K562 (cell line): ENCODE measurements around the gene DUOXA2. TPM values are rescaled to one million over a fixed set of nuclear protein-coding genes. Genes with fewer than 3 reads are reported as not detected.

Source experiments
- ATAC-seq: fragments of 200-7000 bp; cut with Tn5 transposase; 3 replicates; pipeline ENCODE4 v1.9.1; 2020; ENCODE audit warnings: moderate library complexity
- BruUV-seq: library from RNA; stranded (reverse); fragments of 400-500 nt; replicated peaks from 2 replicates; lab custom pipeline; 2021; lab: Mats Ljungman, UMichigan
- CTCF ChIA-PET: fragments of 300-600 bp; formaldehyde crosslinking; extraction: SDS; loops from one replicate; lab custom pipeline; 2021; ENCODE audit warnings: low intra/inter-chr PET ratio; lab: Yijun Ruan, JAX
- POLR2A ChIA-PET: fragments of 300-600, 350-650 bp; sonication (Branson Sonifier 250); formaldehyde crosslinking; extraction: SDS; loops from one replicate; lab custom pipeline; 2021; ENCODE audit warnings: antibody characterized with exemption, inconsistent platforms; lab: Yijun Ruan, JAX
- DNase-seq, 4 experiments: peaks; one replicate each; pipeline versions ENCODE4 v3.0.0 to v3.0.0-alpha.2; 2011 to 2018; ENCODE audit warnings: low spot score in 3 of 4, mixed read lengths in 3 of 4; ENCODE audit errors: extremely low read depth in 1 of 4
- FAIRE-seq: peaks from 2 replicates; lab custom pipeline; 2011; peaks lifted over from hg19 to GRCh38; lab: Jason Lieb, UNC
- H2AFZ ChIP-seq: 2 replicates; pipeline ENCODE4 v1.6.0; 2011; ENCODE audit warnings: low read depth, low read length, control low read depth, inconsistent platforms
- H3K27ac ChIP-seq: fragments of 200-600 bp; 3 replicates; pipeline ENCODE4 v1.8.0; 2011; ENCODE audit warnings: low read depth, mild to moderate bottlenecking, control low read depth, inconsistent platforms, low read length, moderate library complexity, mixed read lengths; ENCODE audit errors: extremely low read depth
- H3K27me3 ChIP-seq, 2 experiments: fragments of 300-600 bp in 1 of 2; 2 replicates in 1 of 2; 3 replicates in 1 of 2; pipeline versions ENCODE4 v1.6.0 to v1.8.0; 2011; ENCODE audit warnings: inconsistent platforms in 2 of 2, low read length in 2 of 2, mild to moderate bottlenecking in 1 of 2, mixed read lengths in 1 of 2, moderate library complexity in 1 of 2; ENCODE audit not compliant: control insufficient read depth in 2 of 2, insufficient read depth in 2 of 2
- H3K36me3 ChIP-seq: fragments of 300-600 bp; 3 replicates; pipeline ENCODE4 v1.8.0; 2011; ENCODE audit warnings: mild to moderate bottlenecking, low read length, inconsistent platforms; ENCODE audit not compliant: control insufficient read depth, insufficient read depth
- H3K4me1 ChIP-seq, 2 experiments: fragments of 200-600 bp in 1 of 2; replicated peaks in 1 of 2; 2 replicates in 1 of 2; 3 replicates in 1 of 2; pipeline versions ENCODE4 v1.5.1 to v1.8.0; 2011; ENCODE audit warnings: inconsistent platforms in 2 of 2, low read length in 2 of 2, mild to moderate bottlenecking in 1 of 2, mixed read lengths in 1 of 2, moderate library complexity in 1 of 2; ENCODE audit not compliant: control insufficient read depth in 2 of 2, insufficient read depth in 2 of 2
- H3K4me2 ChIP-seq: 2 replicates; pipeline ENCODE4 v1.6.1; 2011; ENCODE audit warnings: low read length, control low read depth, inconsistent platforms, mixed read lengths; ENCODE audit not compliant: insufficient read depth
- H3K4me3 ChIP-seq: fragments of 200-600 bp; sonication (generic), shearing (Covaris generic); 2 replicates; pipeline ENCODE4 v1.5.1; 2016; ENCODE audit warnings: control low read depth, inconsistent platforms
- H3K79me2 ChIP-seq: fragments of 200-600 bp; 3 replicates; pipeline ENCODE4 v1.8.0; 2011; ENCODE audit warnings: low read length, inconsistent platforms; ENCODE audit not compliant: control insufficient read depth, insufficient read depth
- H3K9ac ChIP-seq, 2 experiments: 2 replicates each; pipeline versions ENCODE4 v1.6.0 to v1.6.1; 2011; ENCODE audit warnings: low read depth in 2 of 2, low read length in 2 of 2, control low read depth in 1 of 2, inconsistent platforms in 1 of 2, mild to moderate bottlenecking in 1 of 2, mixed read lengths in 1 of 2; ENCODE audit not compliant: insufficient read depth in 1 of 2
- H3K9me1 ChIP-seq: one replicate; pipeline ENCODE4 v1.6.0; 2011; ENCODE audit warnings: inconsistent platforms, mild to moderate bottlenecking, low read length, moderate library complexity; ENCODE audit not compliant: control insufficient read depth, insufficient read depth
- H3K9me3 ChIP-seq: replicated peaks from 2 replicates; pipeline ENCODE4 v1.5.1; 2011; ENCODE audit warnings: low read depth, low read length, inconsistent platforms; ENCODE audit not compliant: control insufficient read depth, insufficient read depth
- H4K20me1 ChIP-seq: replicated peaks from 2 replicates; pipeline ENCODE4 v1.6.1; 2011; ENCODE audit warnings: low read length, inconsistent platforms, mixed read lengths; ENCODE audit not compliant: control insufficient read depth, insufficient read depth
- ATF3 ChIP-seq, 2 experiments: fragments of 450-650 bp in 1 of 2; sonication (generic) in 1 of 2; formaldehyde crosslinking in 1 of 2; IDR thresholded peaks in 1 of 2; conservative IDR thresholded peaks in 1 of 2; 2 replicates each; pipeline versions ENCODE4 v1.6.1 to v1.8.1; 2016 to 2023; ENCODE audit warnings: mild to moderate bottlenecking in 2 of 2, moderate library complexity in 2 of 2, inconsistent platforms in 1 of 2, missing genetic modification reagents in 1 of 2
- CC2D1A ChIP-seq: fragments of 450-650 bp; IDR thresholded peaks from 2 replicates; pipeline ENCODE4 v1.6.1; 2017; ENCODE audit warnings: mild to moderate bottlenecking
- DPF2 ChIP-seq: fragments of 450-650 bp; IDR thresholded peaks from 2 replicates; pipeline ENCODE4 v1.6.1; 2016
- FOSL1 ChIP-seq: fragments of 200-800 bp; sonication (Bioruptor generic); conservative IDR thresholded peaks from 2 replicates; pipeline ENCODE4 v1.6.1; 2016; ENCODE audit warnings: missing genetic modification characterization, missing compliant biosample characterization
- IFI16 ChIP-seq: fragments of 250-450 bp; sonication (Bioruptor Pico); IDR thresholded peaks from 2 replicates; pipeline ENCODE4 v2.1.2; 2022; ENCODE audit warnings: mild to moderate bottlenecking, inconsistent platforms
- JUN ChIP-seq, 2 experiments: sonication (generic) in 1 of 2; formaldehyde crosslinking in 1 of 2; IDR thresholded peaks; 2 replicates each; pipeline versions ENCODE4 v1.6.1 to v1.8.0; 2012 to 2022; ENCODE audit warnings: borderline replicate concordance in 2 of 2, mild to moderate bottlenecking in 2 of 2, improper control_type of control experiment in 1 of 2, low read depth in 1 of 2, low read length in 1 of 2, missing genetic modification reagents in 1 of 2
- MAX ChIP-seq: sonication (generic); formaldehyde crosslinking; IDR thresholded peaks from 2 replicates; pipeline ENCODE4 v1.9.0; 2022; ENCODE audit warnings: mild to moderate bottlenecking, missing genetic modification reagents
- MBD2 ChIP-seq: sonication (generic); IDR thresholded peaks from 2 replicates; pipeline ENCODE4 v1.6.1; 2016; ENCODE audit warnings: low read depth, borderline replicate concordance
- MCM2 ChIP-seq: fragments of 450-650 bp; IDR thresholded peaks from 2 replicates; pipeline ENCODE4 v1.6.1; 2017; ENCODE audit warnings: low read depth, mild to moderate bottlenecking
- MTA1 ChIP-seq: fragments of 450-650 bp; IDR thresholded peaks from 2 replicates; pipeline ENCODE4 v1.6.1; 2017; ENCODE audit warnings: borderline replicate concordance
- MYC ChIP-seq, 2 experiments: fragments of 250-450 bp in 1 of 2; sonication (Bioruptor Pico) in 1 of 2; IDR thresholded peaks; 2 replicates each; pipeline versions ENCODE4 v1.5.1 to v1.6.1; 2012 to 2021; ENCODE audit warnings: low read depth in 2 of 2, borderline replicate concordance in 1 of 2, improper control_type of control experiment in 1 of 2, low read length in 1 of 2, mild to moderate bottlenecking in 1 of 2, moderate library complexity in 1 of 2
- NUFIP1 ChIP-seq: fragments of 450-650 bp; IDR thresholded peaks from 2 replicates; pipeline ENCODE4 v1.6.1; 2018; ENCODE audit not compliant: partially characterized antibody
- PML ChIP-seq: IDR thresholded peaks from 2 replicates; pipeline ENCODE4 v1.6.1; 2012; ENCODE audit warnings: low read length, inconsistent platforms
- RB1 ChIP-seq: fragments of 450-650 bp; IDR thresholded peaks from 2 replicates; pipeline ENCODE4 v1.6.1; 2017; ENCODE audit warnings: low read depth, mild to moderate bottlenecking
- RCOR1 ChIP-seq, 2 experiments: IDR thresholded peaks; 2 replicates each; pipeline ENCODE4 v1.6.1; 2012; ENCODE audit warnings: low read depth in 2 of 2, low read length in 2 of 2, borderline replicate concordance in 1 of 2, improper control_type of control experiment in 1 of 2
- SMARCA4 ChIP-seq: fragments of 450-650 bp; IDR thresholded peaks from 2 replicates; pipeline ENCODE4 v1.6.1; 2016
- ZBTB1 ChIP-seq: sonication (generic); formaldehyde crosslinking; IDR thresholded peaks from 2 replicates; pipeline ENCODE4 v1.8.1; 2023; ENCODE audit warnings: missing genetic modification reagents, low read depth, mild to moderate bottlenecking, borderline replicate concordance
- ZBTB33 ChIP-seq: sonication (generic); formaldehyde crosslinking; IDR thresholded peaks from 2 replicates; pipeline ENCODE4 v1.8.1; 2023; ENCODE audit warnings: mild to moderate bottlenecking, missing genetic modification reagents
- ZNF668 ChIP-seq: fragments of 250-450 bp; sonication (Bioruptor Pico); IDR thresholded peaks from 2 replicates; pipeline ENCODE4 v1.8.0; 2022; ENCODE audit warnings: mild to moderate bottlenecking, inconsistent platforms
- ZNF696 ChIP-seq: fragments of 250-450 bp; sonication (Bioruptor Pico); conservative IDR thresholded peaks from 2 replicates; pipeline ENCODE4 v1.4.0; 2020; ENCODE audit warnings: mild to moderate bottlenecking, moderate library complexity
- WGBS: fragments of 100-300 bp; shearing (Covaris generic); methylation state at CpG from one replicate; pipeline ENCODE4 v1.1.6; 2016; ENCODE audit warnings: low coverage, mixed read lengths; ENCODE audit not compliant: insufficient coverage; ENCODE audit errors: missing lambda C conversion rate; 5-methylcytosine and 5-hydroxymethylcytosine counted together
- in situ Hi-C: fragments of 300-500 bp; cut with MboI; formaldehyde crosslinking; loops from 4 replicates; pipeline ENCODE4 v1.15.0; 2018; ENCODE audit warnings: inconsistent platforms, mixed read lengths
- intact Hi-C: fragments of 100-400 bp; cut with micrococcal nuclease; formaldehyde crosslinking; loops from 2 replicates; pipeline ENCODE4 v1.14.2; 2022
- polyA plus RNA-seq, 8 experiments: library from polyadenylated mRNA; depleted of rRNA in 4 of 8; stranded (reverse) in 5 of 8; unstranded in 3 of 8; fragments of >200 nt; fragmentation: Nextera tagmentation in 2 of 8; fragmentation: Illumina TruSeq in 1 of 8; extraction: Ambion mirVana in 2 of 8; extraction: Trizol in 1 of 8; gene quantifications; 2 replicates each; pipeline versions ENCODE4 v1.2.1 to v1.2.3, GENCODE V29; 2011 to 2014; ENCODE audit warnings: inconsistent platforms in 1 of 8, missing spikeins in 1 of 8
- total RNA-seq, 7 experiments: library from RNA; depleted of rRNA in 6 of 7; stranded (reverse); fragments of >200 nt in 6 of 7; fragmentation: Illumina TruSeq in 2 of 7; extraction: Trizol in 2 of 7; gene quantifications; 2 replicates each; pipeline versions ENCODE4 v1.2.1 to v1.2.3, GENCODE V29; 2011 to 2021; ENCODE audit warnings: low replicate concordance in 1 of 7

The DUOXA2 gene
- total and polyA plus RNA-seq, 9 of the 15 experiments (the other 6 are each of a cell fraction or from before 2014, with no cell fraction given): not detected

- Histone ChIP-seq H4K20me1 (no peaks in the 10 kb centered on the region), H3K9me3 (no peaks in the 10 kb centered on the region), H3K4me2 (peak overlapping the region; percentile 25; the same call in 1 of the 2 replicates), H3K9ac (no peak overlapping the region), H3K4me3 (no peak overlapping the region), H2AFZ (peak overlapping the region; percentile 58; the same call in 1 of the 2 replicates), H3K27ac (no peak overlapping the region), H3K9me1 (no peaks in the 10 kb centered on the region), H3K27me3 (no peaks in the 10 kb centered on the region), H3K79me2 (no peaks in the 10 kb centered on the region), H3K4me1 (peaks cover 18 to 29% of the 10 kb centered on the region in 2 experiments), H3K36me3 (no peaks in the 10 kb centered on the region)
- BruUV-seq: no TSS peak
- ATAC-seq: 0 out of 3 replicates have a peak, but pooled peaks have one; percentile 9
- 5% methylated on average over 6 of the region's 7 CpGs for WGBS
- POLR2A ChIA-PET: interaction anchor here (0.6 to 0.7 kb wide), 2 partner anchors 123 to 362 kb away, joined by 3 read pairs; no protein-coding TSS in a partner anchor
- peak in 2 of 4 experiments; percentile 33 to 56 for DNase-seq
- in situ Hi-C loops (no loop called here), intact Hi-C loops (no loop called here)
- CTCF ChIA-PET: interaction anchor here (0.8 kb wide), 1 partner anchor 340 kb away, joined by 3 read pairs; no protein-coding TSS in a partner anchor
- FAIRE-seq: peak; percentile 49
- no peak for TF ChIP-seq PML
- peak; percentile 36; the same call in 1 of the 2 replicates for TF ChIP-seq CC2D1A
- no peak for TF ChIP-seq MAX
- peak; percentile 31; the same call in 1 of the 2 replicates for TF ChIP-seq MTA1
- TF ChIP-seq RB1: no peak
- TF ChIP-seq ZNF696 (CRISPR knock-in tag): no peak
- no peak for TF ChIP-seq NUFIP1
- TF ChIP-seq MCM2: no peak
- no peak for TF ChIP-seq ZBTB1 (CRISPR knock-in tag)
- peak in 1 of 2 experiments; percentile 16; a peak in 1 of 4 replicates for TF ChIP-seq RCOR1 (IDR thresholded peaks at IDR 0.05; ENCODE audit: borderline replicate concordance in 1 of 2, low read depth in 2 of 2, low read length in 2 of 2)
- peak; percentile 67 for TF ChIP-seq FOSL1 (tag)
- TF ChIP-seq DPF2: peak; percentile 60; the same call in 1 of the 2 replicates
- TF ChIP-seq ATF3 (IDR thresholded peaks at IDR 0.05): peak; percentile 89
- TF ChIP-seq ATF3 (CRISPR knock-in tag; conservative IDR thresholded peaks at IDR 0.05): no peak
- TF ChIP-seq MBD2: no peak
- TF ChIP-seq ZNF668 (CRISPR knock-in tag): no peak
- TF ChIP-seq MYC (IDR thresholded peaks at IDR 0.05; ENCODE audit: low read depth, low read length): no peak
- TF ChIP-seq MYC (CRISPR knock-in tag; IDR thresholded peaks at IDR 0.05; ENCODE audit: borderline replicate concordance, low read depth): no peak
- no peak for TF ChIP-seq IFI16
- TF ChIP-seq SMARCA4: peak; percentile 70
- peak; percentile 75 for TF ChIP-seq JUN (IDR thresholded peaks at IDR 0.05; ENCODE audit: borderline replicate concordance, low read depth, low read length)
- TF ChIP-seq JUN (CRISPR knock-in tag; IDR thresholded peaks at IDR 0.05; ENCODE audit: borderline replicate concordance): no peak
- TF ChIP-seq ZBTB33 (CRISPR knock-in tag): no peak
Measured at GRCh38 chr15:45091161-45091560, 23.0 kb upstream of the DUOXA2 start.
